MCF 10A (cell line): Measurements from ENCODE around the gene IGDCC3. TPM values are rescaled to one million over a fixed set of nuclear protein-coding genes. Genes with fewer than 3 reads are reported as not detected.

Experiments
- BruUV-seq: library from RNA; stranded (reverse); fragments of 400-500 nt; replicated peaks from 2 replicates; lab custom pipeline; 2021; lab: Mats Ljungman, UMichigan
- CTCF ChIA-PET: fragments of 300-600 bp; sonication (Branson Sonifier 250); formaldehyde crosslinking; extraction: SDS; loops from one replicate; lab custom pipeline; 2021; ENCODE audit warnings: antibody characterized with exemption, inconsistent platforms; lab: Yijun Ruan, JAX
- POLR2A ChIA-PET: fragments of 300-600, 350-650 bp; sonication (Branson Sonifier 250); formaldehyde crosslinking; extraction: SDS; loops from one replicate; lab custom pipeline; 2020; ENCODE audit warnings: antibody characterized with exemption, inconsistent platforms; lab: Yijun Ruan, JAX
- DNase-seq: peaks from one replicate; pipeline ENCODE4 v3.0.0-alpha.2; 2018; ENCODE audit not compliant: unreplicated experiment
- H3K27ac Mint-ChIP-seq: one replicate; pipeline ENCODE4 v1.8.0; 2022; ENCODE audit warnings: mild to moderate bottlenecking, low read depth, mixed read lengths; ENCODE audit not compliant: unreplicated experiment
- H3K27me3 Mint-ChIP-seq: one replicate; pipeline ENCODE4 v1.8.0; 2022; ENCODE audit warnings: mixed read lengths; ENCODE audit not compliant: insufficient read depth, unreplicated experiment
- H3K36me3 Mint-ChIP-seq: one replicate; pipeline ENCODE4 v1.8.0; 2022; ENCODE audit warnings: mild to moderate bottlenecking, moderate library complexity, mixed read lengths; ENCODE audit not compliant: insufficient read depth, unreplicated experiment
- H3K4me1 Mint-ChIP-seq: one replicate; pipeline ENCODE4 v1.8.0; 2022; ENCODE audit warnings: mixed read lengths; ENCODE audit not compliant: insufficient read depth, unreplicated experiment
- H3K4me3 Mint-ChIP-seq: one replicate; pipeline ENCODE4 v1.8.0; 2022; ENCODE audit warnings: mild to moderate bottlenecking, moderate library complexity, mixed read lengths; ENCODE audit not compliant: unreplicated experiment
- H3K9me3 Mint-ChIP-seq: one replicate; pipeline ENCODE4 v1.8.0; 2022; ENCODE audit warnings: mixed read lengths; ENCODE audit not compliant: unreplicated experiment
- CTCF ChIP-seq: fragments of 200-600 bp; IDR thresholded peaks from one replicate; pipeline ENCODE4 v1.8.0; 2022; ENCODE audit warnings: antibody characterized with exemption, mild to moderate bottlenecking; ENCODE audit not compliant: unreplicated experiment
- intact Hi-C: fragments of 100-400 bp; cut with micrococcal nuclease; formaldehyde crosslinking; loops from 2 replicates; pipeline ENCODE4 v1.14.1; 2022
- total RNA-seq: library from RNA; stranded (reverse); gene quantifications from 2 replicates; pipeline ENCODE4 v1.2.3, GENCODE V29; 2022

Gene IGDCC3
- total RNA-seq, 1 experiment from 2014 or later, result not detected

GRCh38 chr15:65384895-65385869 is 7.4 kb upstream of the IGDCC3 start:
- Mint-ChIP-seq H3K27me3 (peaks cover 48% of the 10 kb centered on the region), H3K4me1 (peaks cover 7% of the 10 kb centered on the region), H3K9me3 (no peaks in the 10 kb centered on the region), H3K36me3 (no peaks in the 10 kb centered on the region), H3K4me3 (peak overlapping the region; percentile 61), H3K27ac (no peak overlapping the region)
- no TSS peak for BruUV-seq
- peak; percentile 87 for TF ChIP-seq CTCF
- DNase-seq, result peak; percentile 91
- POLR2A ChIA-PET, result interaction anchor here (0.5 to 1.3 kb wide), 4 partner anchors 51 to 200 kb away, joined by 3 to 6 read pairs (median 4); partner anchors contain the start of gene CLPX
- CTCF ChIA-PET, result interaction anchor here (0.6 to 8.7 kb wide), 36 partner anchors 10 to 329 kb away, joined by 3 to 210 read pairs (median 4); no protein-coding TSS in a partner anchor
- intact Hi-C loops, result loop anchor here (1.0 to 10.0 kb wide), 3 partner anchors 67 to 330 kb away; no protein-coding TSS in a partner anchor

GRCh38 chr15:65384505-65384894 is 6.7 kb upstream of the IGDCC3 start:
- POLR2A ChIA-PET, result interaction anchor here (0.7 to 1.3 kb wide), 4 partner anchors 52 to 201 kb away, joined by 3 to 6 read pairs (median 4); partner anchors contain the start of gene CLPX
- intact Hi-C loops, result loop anchor here (2.0 to 10.0 kb wide), 2 partner anchors 196 to 330 kb away; no protein-coding TSS in a partner anchor
- H3K9me3 Mint-ChIP-seq, result no peaks in the 10 kb centered on the region

GRCh38 chr15:65383991-65384390 is 6.2 kb upstream of the IGDCC3 start:
- no peaks in the 10 kb centered on the region for H3K9me3 Mint-ChIP-seq
- H3K27me3 Mint-ChIP-seq, result peaks cover 47% of the 10 kb centered on the region
- CTCF ChIA-PET, result interaction anchor here (0.6 to 8.7 kb wide), 7 partner anchors 8 to 159 kb away, joined by 3 to 210 read pairs (median 3); no protein-coding TSS in a partner anchor

More at GRCh38 chr15:65384505-65384894, 6.7 kb upstream of the IGDCC3 start:
- DNase-seq, result no peak
- peaks cover 7% of the 10 kb centered on the region for H3K4me1 Mint-ChIP-seq
- H3K4me3 Mint-ChIP-seq, result peak overlapping the region; percentile 61
- no peak for TF ChIP-seq CTCF
- BruUV-seq, result no TSS peak
- H3K27me3 Mint-ChIP-seq, result peaks cover 48% of the 10 kb centered on the region
- no peaks in the 10 kb centered on the region for H3K36me3 Mint-ChIP-seq
- H3K27ac Mint-ChIP-seq, result no peak overlapping the region
- CTCF ChIA-PET, result interaction anchor here (0.6 to 8.7 kb wide), 19 partner anchors 11 to 125 kb away, joined by 3 to 210 read pairs (median 5); no protein-coding TSS in a partner anchor

More at GRCh38 chr15:65383991-65384390, 6.2 kb upstream of the IGDCC3 start:
- TF ChIP-seq CTCF, result no peak
- POLR2A ChIA-PET, result interaction anchor here (0.9 kb wide), 1 partner anchor 200 kb away, joined by 3 read pairs; no protein-coding TSS in a partner anchor
- no peaks in the 10 kb centered on the region for H3K36me3 Mint-ChIP-seq
- peaks cover 7% of the 10 kb centered on the region for H3K4me1 Mint-ChIP-seq
- no peak overlapping the region for H3K27ac Mint-ChIP-seq
- no peak overlapping the region for H3K4me3 Mint-ChIP-seq
- no TSS peak for BruUV-seq
- DNase-seq, result no peak
- intact Hi-C loops, result loop anchor here (2.0 to 10.0 kb wide), 2 partner anchors 195 to 329 kb away; no protein-coding TSS in a partner anchor
